ENCODE measurements around the gene LEFTY1. TPM values are rescaled to one million over a fixed set of nuclear protein-coding genes. Genes with fewer than 3 reads are reported as not detected.

Gene LEFTY1
- total and polyA plus RNA-seq, 4 donors = 0.42 to 1.4 (median 0.87) TPM

DNA sequence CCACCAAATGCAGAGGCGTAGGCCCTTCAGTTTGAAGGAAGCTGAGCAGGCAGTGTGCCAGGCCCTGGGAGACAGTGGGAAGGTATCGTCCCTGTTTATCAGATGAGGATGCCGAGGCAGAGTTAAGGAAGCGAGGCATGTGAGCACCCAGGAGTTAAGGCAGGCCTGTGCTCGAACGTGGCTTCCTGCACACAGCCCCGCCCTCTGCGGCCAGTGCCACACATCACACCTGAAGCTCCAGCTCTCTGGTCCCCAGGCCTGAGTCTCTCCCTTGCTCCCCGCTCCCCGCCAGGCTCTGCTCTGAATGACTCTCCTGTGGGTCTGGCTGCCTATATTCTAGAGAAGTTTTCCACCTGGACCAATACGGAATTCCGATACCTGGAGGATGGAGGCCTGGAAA is 46.9 kb downstream of the LEFTY1 start:
- DNase-seq (ENCODE audit: low spot score) = no peak
- Histone ChIP-seq H3K9me3 (ENCODE audit: control insufficient read depth in 4 of 4, low read length in 3 of 4) (no peaks in the 10 kb centered on the region), H3K4me1 (ENCODE audit: control insufficient read depth in 4 of 4, insufficient read depth in 4 of 4, low read length in 3 of 4) (no peaks in the 10 kb centered on the region), H3K9ac (ENCODE audit: low read depth in 1 of 2, low read length in 2 of 2) (no peak overlapping the region), H3K36me3 (ENCODE audit: control insufficient read depth in 4 of 4, insufficient read depth in 3 of 4, low read depth in 1 of 4, low read length in 3 of 4) (peaks cover 22 to 78% (median 51%) of the 10 kb centered on the region in 4 donors), H3K4me3 (ENCODE audit: low read depth in 1 of 3, low read length in 3 of 3) (no peak overlapping the region), H3K27me3 (ENCODE audit: control insufficient read depth in 4 of 4, insufficient read depth in 4 of 4, low read length in 3 of 4) (no peaks in the 10 kb centered on the region), H3K27ac (ENCODE audit: low read depth in 1 of 2, low read length in 2 of 2) (no peak overlapping the region)
- no peak for TF ChIP-seq TAF1 (conservative IDR thresholded peaks at IDR 0.05)
- no peak for TF ChIP-seq REST (IDR thresholded peaks at IDR 0.05)
- no peak for TF ChIP-seq YY1 (IDR thresholded peaks at IDR 0.05)
- TF ChIP-seq EGR1 (IDR thresholded peaks at IDR 0.05; ENCODE audit: low read depth in 2 of 2) = no peak
- TF ChIP-seq NR2F2 (IDR thresholded peaks at IDR 0.05) = no peak
- no peak for TF ChIP-seq SP1 (IDR thresholded peaks at IDR 0.05)
- TF ChIP-seq RAD21 (IDR thresholded peaks at IDR 0.05) = no peak
- no peak for TF ChIP-seq RXRA (IDR thresholded peaks at IDR 0.05)
- TF ChIP-seq ATF3 (IDR thresholded peaks at IDR 0.05) = no peak
- no peak for TF ChIP-seq HNF4A (conservative IDR thresholded peaks at IDR 0.05)
- TF ChIP-seq MAX (IDR thresholded peaks at IDR 0.05) = no peak
- TF ChIP-seq HNF4G (IDR thresholded peaks at IDR 0.05) = no peak
- TF ChIP-seq CTCF (IDR thresholded peaks at IDR 0.05; ENCODE audit: low read depth, low read length, missing input control) = no peak
- no peak for TF ChIP-seq ZBTB33 (IDR thresholded peaks at IDR 0.05)
- no peak for TF ChIP-seq JUND (IDR thresholded peaks at IDR 0.05)
- TF ChIP-seq FOXA2 (IDR thresholded peaks at IDR 0.05) = no peak
- TF ChIP-seq FOXA1 (IDR thresholded peaks at IDR 0.05) = no peak
- TF ChIP-seq GABPA (IDR thresholded peaks at IDR 0.05 in 1 of 2, conservative IDR thresholded peaks at IDR 0.05 in 1 of 2) = no peak
- WGBS = 75% methylated on average over 12 of the region's 12 CpGs
